AG09319 (cell line): ENCODE measurements around the gene LCOR.
"Not testable (repeated sequence)": the region's sequence is repeated elsewhere in the genome, so short reads cannot be mapped to it uniquely, and the experiment has no call there.

Experiments
- DNase-seq: peaks from one replicate; pipeline ENCODE4 v3.0.0-alpha.2; 2010; ENCODE audit warnings: low read depth; ENCODE audit errors: extremely low read depth
- TF ChIP-seq, protein P1 (sequence below): IDR thresholded peaks from 2 replicates; pipeline ENCODE4 v1.5.1; 2011; ENCODE audit warnings: low read depth, mild to moderate bottlenecking, inconsistent platforms, low read length, moderate library complexity

The LCOR gene

DNA sequence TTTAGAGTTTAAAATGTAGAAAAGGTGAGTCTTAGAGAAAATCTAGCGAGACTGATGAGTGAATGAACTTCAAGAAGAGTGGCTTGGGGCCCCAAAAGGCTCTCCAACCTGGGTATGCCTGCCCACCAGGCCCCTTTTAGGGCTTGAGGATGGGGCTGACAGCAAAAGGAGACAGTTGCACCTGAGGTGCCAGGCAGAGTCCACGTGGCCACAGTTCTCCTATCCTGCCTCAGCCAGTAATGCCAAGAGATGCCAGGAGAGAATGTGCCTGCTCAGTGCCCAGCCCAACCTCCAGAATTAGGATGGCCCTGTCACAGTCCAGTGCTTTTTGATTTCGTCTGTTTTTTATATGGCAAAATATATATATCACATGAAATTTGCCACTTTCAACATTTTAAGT, 197.2 kb downstream of the LCOR start:
- TF ChIP-seq, protein P1, sequence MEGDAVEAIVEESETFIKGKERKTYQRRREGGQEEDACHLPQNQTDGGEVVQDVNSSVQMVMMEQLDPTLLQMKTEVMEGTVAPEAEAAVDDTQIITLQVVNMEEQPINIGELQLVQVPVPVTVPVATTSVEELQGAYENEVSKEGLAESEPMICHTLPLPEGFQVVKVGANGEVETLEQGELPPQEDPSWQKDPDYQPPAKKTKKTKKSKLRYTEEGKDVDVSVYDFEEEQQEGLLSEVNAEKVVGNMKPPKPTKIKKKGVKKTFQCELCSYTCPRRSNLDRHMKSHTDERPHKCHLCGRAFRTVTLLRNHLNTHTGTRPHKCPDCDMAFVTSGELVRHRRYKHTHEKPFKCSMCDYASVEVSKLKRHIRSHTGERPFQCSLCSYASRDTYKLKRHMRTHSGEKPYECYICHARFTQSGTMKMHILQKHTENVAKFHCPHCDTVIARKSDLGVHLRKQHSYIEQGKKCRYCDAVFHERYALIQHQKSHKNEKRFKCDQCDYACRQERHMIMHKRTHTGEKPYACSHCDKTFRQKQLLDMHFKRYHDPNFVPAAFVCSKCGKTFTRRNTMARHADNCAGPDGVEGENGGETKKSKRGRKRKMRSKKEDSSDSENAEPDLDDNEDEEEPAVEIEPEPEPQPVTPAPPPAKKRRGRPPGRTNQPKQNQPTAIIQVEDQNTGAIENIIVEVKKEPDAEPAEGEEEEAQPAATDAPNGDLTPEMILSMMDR, result no peak
- DNase-seq, result no peak

DNA sequence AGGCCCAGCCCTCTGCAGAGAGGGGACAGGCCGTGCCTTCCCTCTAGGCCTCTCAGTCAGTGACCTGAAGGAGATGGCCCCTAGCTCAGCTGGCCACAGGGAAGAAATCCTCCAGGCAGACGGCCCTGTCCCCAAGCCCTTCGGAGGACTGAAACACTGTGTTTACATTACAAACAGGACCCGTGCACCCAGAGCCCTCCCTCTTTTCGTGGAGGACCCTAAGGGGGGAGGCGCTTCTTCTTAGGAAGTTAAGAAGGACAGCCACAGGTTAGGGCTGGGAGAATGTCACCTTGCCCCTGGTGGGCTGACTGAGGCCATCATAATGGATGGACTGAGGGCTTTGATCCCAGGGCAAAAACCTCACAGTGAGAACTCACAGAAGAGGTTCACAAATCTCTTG, 198.8 kb downstream of the LCOR start:
- DNase-seq, result no peak
- TF ChIP-seq, protein P1, result no peak

DNA sequence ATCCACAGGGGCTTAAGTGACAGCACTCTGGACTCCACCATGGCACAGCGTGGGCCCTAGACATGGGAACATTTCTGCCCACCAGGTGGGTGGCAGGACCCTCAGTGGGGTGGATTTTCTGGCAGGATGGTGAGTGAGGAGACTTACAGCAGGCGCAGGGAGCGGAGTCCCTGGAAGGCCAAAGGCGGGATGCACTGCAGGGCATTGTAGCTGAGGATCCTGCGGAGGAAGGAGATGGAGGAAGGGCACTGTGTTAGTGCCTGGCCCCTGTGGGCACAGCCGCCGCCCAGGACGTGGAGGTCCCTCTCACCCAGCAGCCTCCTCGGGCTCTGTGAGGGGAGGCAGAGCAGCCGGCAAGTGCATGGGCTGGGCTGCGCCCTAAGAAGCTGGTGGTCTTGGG, 199.4 kb downstream of the LCOR start:
- no peak for DNase-seq
- TF ChIP-seq, protein P1, result no peak

DNA sequence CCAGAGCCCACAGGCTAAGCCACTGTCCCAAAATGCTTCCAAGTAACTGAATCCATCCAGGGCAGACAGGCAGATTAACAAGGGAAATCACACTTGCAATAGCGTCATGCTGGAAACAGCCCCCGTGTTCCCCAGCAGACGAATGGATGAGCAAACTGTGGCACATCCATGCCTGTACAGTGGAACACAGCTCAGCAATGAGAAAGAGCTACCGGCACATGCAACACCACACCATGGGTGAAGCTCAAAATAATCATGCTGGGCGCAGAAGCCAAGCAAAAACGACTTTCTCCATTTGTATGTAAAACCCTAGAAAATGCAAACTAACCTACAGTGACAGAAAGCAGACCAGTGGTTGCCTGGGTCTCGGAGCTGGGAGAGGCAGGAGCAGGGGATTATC, 200.5 kb downstream of the LCOR start:
- no peak for DNase-seq
- TF ChIP-seq, protein P1, result no peak

DNA sequence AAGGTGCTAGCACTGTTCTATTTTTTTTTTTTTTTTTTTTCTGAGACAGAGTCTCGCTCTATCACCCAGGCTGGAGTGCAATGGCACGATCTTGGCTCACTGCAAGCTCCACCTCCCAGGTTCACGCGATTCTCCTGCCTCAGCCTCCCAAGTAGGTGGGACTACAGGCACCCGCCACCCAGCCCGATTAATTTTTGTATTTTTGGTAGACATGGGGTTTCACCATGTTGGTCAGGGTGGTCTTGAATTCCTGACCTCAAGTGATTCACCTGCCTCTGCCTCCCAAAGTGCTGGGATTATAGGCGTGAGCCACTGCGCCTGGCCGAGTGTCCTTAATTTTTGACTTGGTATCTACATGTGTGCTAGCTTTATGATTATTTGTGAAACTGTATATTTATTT, 201.7 kb downstream of the LCOR start:
- DNase-seq, result not testable (repeated sequence)

DNA sequence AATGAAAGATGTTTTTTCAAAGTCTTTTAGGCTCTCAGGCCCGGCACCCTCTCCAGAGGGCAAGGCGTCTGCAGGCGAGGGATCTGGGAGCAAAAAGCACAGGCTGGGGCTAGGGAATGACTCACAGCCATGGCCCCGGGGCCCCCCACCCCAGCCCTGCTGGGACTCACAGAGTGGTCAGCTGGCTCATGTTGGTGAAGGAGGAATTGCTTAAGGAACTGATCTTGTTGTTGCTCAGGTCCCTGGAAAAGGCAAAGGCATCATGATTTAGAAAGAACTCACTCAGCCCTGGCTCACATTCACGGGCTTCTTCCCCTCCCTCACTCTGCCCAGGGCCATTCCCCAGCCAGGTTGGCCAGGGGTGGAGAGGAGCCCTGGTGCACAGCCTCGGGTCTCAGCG, 202.2 kb downstream of the LCOR start:
- DNase-seq, result no peak
- TF ChIP-seq, protein P1, result no peak

DNA sequence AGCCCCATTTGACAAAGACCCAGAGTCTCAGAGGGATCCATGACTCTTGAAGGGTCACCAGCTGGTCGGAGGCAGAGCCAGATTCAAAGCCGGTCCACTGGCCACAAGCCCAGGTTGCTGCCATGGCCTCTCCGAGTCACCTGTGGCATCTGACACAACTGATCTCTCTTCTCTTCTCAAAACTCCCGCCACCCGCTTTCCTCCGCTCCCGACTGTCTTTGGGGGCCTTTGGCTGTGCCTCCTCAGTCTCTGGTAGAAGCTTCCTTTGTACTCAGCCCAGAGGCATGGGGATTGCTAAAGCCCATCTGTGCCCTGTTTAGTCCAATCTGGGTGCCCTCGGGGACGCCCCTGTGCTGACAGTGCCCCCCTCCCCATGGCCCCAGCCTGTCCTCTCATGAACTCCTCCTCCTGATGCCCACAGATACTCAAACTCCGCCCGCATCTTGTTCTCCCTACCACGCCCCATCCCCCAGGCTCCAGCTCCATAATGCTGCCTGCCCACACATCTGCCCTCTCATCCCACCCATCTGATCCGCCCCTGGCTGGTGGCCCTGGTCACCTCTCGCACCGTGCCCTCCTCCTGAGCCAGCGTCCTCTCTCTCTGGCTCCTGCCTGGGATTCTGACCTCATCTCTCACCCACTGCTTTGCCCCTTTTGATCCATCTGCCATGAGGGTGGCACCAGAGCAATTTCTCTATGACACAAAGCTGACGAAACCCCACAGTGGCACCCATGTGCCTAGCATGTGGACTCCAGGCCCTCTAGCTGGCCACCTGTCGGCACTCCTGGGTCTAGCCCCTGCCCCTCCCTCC, 203.1 kb downstream of the LCOR start:
- TF ChIP-seq, protein P1, result no peak

More for the DNA sequence above, 203.1 kb downstream of the LCOR start:
- DNase-seq, result no peak
